Lung (tissue), 12 donors: ENCODE data around the gene RNF43. TPM values are rescaled to one million over a fixed set of nuclear protein-coding genes. Genes with fewer than 3 reads are reported as not detected.

ENCODE experiments used
- ATAC-seq: fragments of 200-7000 bp; cut with Tn5 transposase; one replicate; pipeline ENCODE4 v1.9.1; 2020; ENCODE audit warnings: moderate number of reproducible peaks; ENCODE audit not compliant: insufficient read depth, low FRiP score
- DNase-seq, 3 donors: peaks; one replicate each; pipeline ENCODE4 v3.0.0-alpha.2; 2013 to 2017
- H3K27ac ChIP-seq, 2 donors: one replicate each; pipeline ENCODE4 v1.5.1; 2013; ENCODE audit warnings: mild to moderate bottlenecking in 2 of 2, moderate library complexity in 2 of 2, control low read depth in 1 of 2, inconsistent platforms in 1 of 2, low read depth in 1 of 2, low read length in 1 of 2
- H3K27me3 ChIP-seq, 3 donors: one replicate each; pipeline ENCODE4 v1.5.1; 2013; ENCODE audit warnings: low read length in 2 of 3; ENCODE audit not compliant: control insufficient read depth in 3 of 3, insufficient read depth in 3 of 3
- H3K36me3 ChIP-seq, 4 donors: one replicate each; pipeline ENCODE4 v1.5.1; 2013; ENCODE audit warnings: low read length in 4 of 4, mild to moderate bottlenecking in 1 of 4, moderate library complexity in 1 of 4; ENCODE audit not compliant: control insufficient read depth in 4 of 4, insufficient read depth in 4 of 4
- H3K4me1 ChIP-seq, 5 donors: one replicate each; pipeline ENCODE4 v1.5.1; 2013; ENCODE audit warnings: low read length in 5 of 5, mild to moderate bottlenecking in 2 of 5, moderate library complexity in 1 of 5; ENCODE audit not compliant: control insufficient read depth in 5 of 5, insufficient read depth in 5 of 5
- H3K4me3 ChIP-seq: one replicate; pipeline ENCODE4 v1.5.1; 2013; ENCODE audit warnings: mild to moderate bottlenecking, control low read depth, moderate library complexity
- H3K9ac ChIP-seq, 2 donors: one replicate each; pipeline ENCODE4 v1.5.1; 2013; ENCODE audit warnings: low read length in 2 of 2, control low read depth in 1 of 2; ENCODE audit not compliant: insufficient read depth in 1 of 2
- H3K9me3 ChIP-seq, 4 donors: one replicate each; pipeline ENCODE4 v1.5.1; 2013; ENCODE audit warnings: low read length in 3 of 4, mild to moderate bottlenecking in 1 of 4, moderate library complexity in 1 of 4; ENCODE audit not compliant: control insufficient read depth in 4 of 4, insufficient read depth in 3 of 4
- CTCF ChIP-seq: IDR thresholded peaks from 2 replicates; pipeline ENCODE4 v1.5.1; 2012; ENCODE audit warnings: mild to moderate bottlenecking; ENCODE audit errors: control extremely low read depth, extremely low read depth
- WGBS, 2 donors: extraction: QIAGEN DNeasy Blood & Tissue Kit; methylation state at CpG; one replicate each; pipeline ENCODE4 v1.1.7; 2013; 5-methylcytosine and 5-hydroxymethylcytosine counted together
- polyA plus RNA-seq, 2 donors: library from polyadenylated mRNA; stranded (reverse); fragments of 200-250 nt; gene quantifications; one replicate each; pipeline ENCODE4 v1.2.1, GENCODE V29; 2013
- total RNA-seq, 2 donors: library from RNA; depleted of rRNA in 1 of 2; stranded (reverse); fragments of >200 nt in 1 of 2; gene quantifications; one replicate each; pipeline ENCODE4 v1.2.1, GENCODE V29; 2014 to 2021
- donor health status: control.
- donor health status: control.
- donor health status: Bipolar disorder and iron deficiency.
- donor health status: healthy.
- donor health status: DM: yes; HTN: yes; CAD: no.

The RNF43 gene
- total and polyA plus RNA-seq, 4 donors = 3.7 to 32.9 (median 7.8) TPM

- no peak overlapping the region for H3K27ac ChIP-seq
- ATAC-seq = no peak
Observed at GRCh38 chr17:58369214-58370031, 47.9 kb downstream of the RNF43 start.

GRCh38 chr17:58368860-58369213 is 48.5 kb downstream of the RNF43 start:
- H3K27ac ChIP-seq = no peak overlapping the region
- no peak for DNase-seq

More at GRCh38 chr17:58369214-58370031, 47.9 kb downstream of the RNF43 start:
- no peaks in the 10 kb centered on the region for H3K27me3 ChIP-seq
- TF ChIP-seq CTCF = no peak
- WGBS, 2 donors = 69 to 80% methylated on average over 5 of the region's 5 CpGs
- no peak for DNase-seq
- no peak overlapping the region for H3K4me3 ChIP-seq
- no peaks in the 10 kb centered on the region for H3K9me3 ChIP-seq
- peaks cover 0 to 2% (median 0%) of the 10 kb centered on the region in 4 donors for H3K36me3 ChIP-seq
- no peak overlapping the region for H3K9ac ChIP-seq
- H3K4me1 ChIP-seq = no peaks in the 10 kb centered on the region

More at GRCh38 chr17:58368860-58369213, 48.5 kb downstream of the RNF43 start:
- no peaks in the 10 kb centered on the region for H3K27me3 ChIP-seq
- no peak overlapping the region for H3K4me3 ChIP-seq
- H3K36me3 ChIP-seq = peaks cover 0 to 2% (median 0%) of the 10 kb centered on the region in 4 donors
- no peak overlapping the region for H3K9ac ChIP-seq
- no peak for ATAC-seq
- no peaks in the 10 kb centered on the region for H3K4me1 ChIP-seq
- TF ChIP-seq CTCF = no peak
- 75 to 77% methylated on average over 3 of the region's 3 CpGs for WGBS, 2 donors
- H3K9me3 ChIP-seq = no peaks in the 10 kb centered on the region

Other genes starting within 250 kb of the RNF43 start
- under 1 TPM in 1 of 2 donors, not detected in 1; 0.14 TPM for gene EPX, start 224.8 kb downstream of the RNF43 start, total RNA-seq
- gene EPX, start 224.8 kb downstream of the RNF43 start, polyA plus RNA-seq = under 1 TPM in 1 of 2 donors, not detected in 1; 0.96 TPM
- 10 to 100 TPM; 23.0 to 25.0 TPM for gene MKS1, start 198.3 kb downstream of the RNF43 start, total RNA-seq
- 10 to 100 TPM in 1 of 2 donors, 1 to 10 TPM in 1; 8.8 to 12.0 TPM for gene MKS1, start 198.3 kb downstream of the RNF43 start, polyA plus RNA-seq
- gene LPO, start 178.9 kb downstream of the RNF43 start, total RNA-seq = under 1 TPM in 1 of 2 donors, not detected in 1; 0.15 TPM
- under 1 TPM in 1 of 2 donors, not detected in 1; 0.26 TPM for gene LPO, start 178.9 kb downstream of the RNF43 start, polyA plus RNA-seq
- 10 to 100 TPM in 1 of 2 donors, 1 to 10 TPM in 1; 2.5 to 62.0 TPM for gene MPO, start 136.6 kb downstream of the RNF43 start, total RNA-seq
- gene MPO, start 136.6 kb downstream of the RNF43 start, polyA plus RNA-seq = 10 to 100 TPM in 1 of 2 donors, under 1 TPM in 1; 0.79 to 10.8 TPM
- 10 to 100 TPM; 19.3 to 23.5 TPM for gene TSPOAP1, start 88.7 kb downstream of the RNF43 start, total RNA-seq
- gene TSPOAP1, start 88.7 kb downstream of the RNF43 start, polyA plus RNA-seq = 10 to 100 TPM in 1 of 2 donors, 1 to 10 TPM in 1; 7.0 to 17.1 TPM
- 10 to 100 TPM; 54.6 to 59.2 TPM for gene SUPT4H1, start 65.3 kb downstream of the RNF43 start, total RNA-seq
- gene SUPT4H1, start 65.3 kb downstream of the RNF43 start, polyA plus RNA-seq = 10 to 100 TPM; 75.5 to 97.5 TPM
- under 1 TPM; 0.12 to 0.17 TPM for gene HSF5, start 70.9 kb upstream of the RNF43 start, total RNA-seq
- under 1 TPM; 0.02 to 0.03 TPM for gene HSF5, start 70.9 kb upstream of the RNF43 start, polyA plus RNA-seq
- 10 to 100 TPM; 41.4 to 46.1 TPM for gene MTMR4, start 97.1 kb upstream of the RNF43 start, total RNA-seq
- gene MTMR4, start 97.1 kb upstream of the RNF43 start, polyA plus RNA-seq = 10 to 100 TPM; 12.9 to 21.0 TPM